ENCODE measurements around the gene TMEM145. TPM values are rescaled to one million over a fixed set of nuclear protein-coding genes. Genes with fewer than 3 reads are reported as not detected.

The TMEM145 gene
- total RNA-seq, 2 experiments from 2014 or later: 1.8 TPM; not detected in 1

- BruUV-seq (replicated peaks): no TSS peak
- H3K4me2 ChIP-seq (ENCODE audit: low read length): peak within 1 kb of the TSS; percentile 94
- H3K9me2 ChIP-seq (ENCODE audit: insufficient read depth, low read length): no peaks in the 10 kb centered on the region
- ChIA-PET POLR2A (interaction anchor here (1.0 kb wide), 1 partner anchor 21 kb away, joined by 5 read pairs; no protein-coding TSS in a partner anchor), CTCF (ENCODE audit: unreplicated experiment) (no interaction called here)
- no peaks in the 10 kb centered on the region for H4K20me1 ChIP-seq (ENCODE audit: insufficient read depth, low read length)
- peak; percentile 50 for DNase-seq (ENCODE audit: low spot score)
- intact Hi-C loops (cut with micrococcal nuclease; ENCODE audit: unreplicated experiment): loop anchor here (1.0 kb wide), 1 partner anchor 15 kb away; no protein-coding TSS in a partner anchor
- no peak for TF ChIP-seq EZH2phosphoT487 (IDR thresholded peaks at IDR 0.05; ENCODE audit: borderline replicate concordance, low read depth, low read length)
- H3K27ac ChIP-seq (ENCODE audit: low read depth, low read length, poor library complexity, severe bottlenecking): peak within 1 kb of the TSS; percentile 49
- peaks cover 4% of the 10 kb centered on the region; the same call in 1 of the 2 replicates for H3K79me2 ChIP-seq (ENCODE audit: insufficient read depth, low read depth, low read length)
- no peaks in the 10 kb centered on the region for H3K9me3 ChIP-seq (ENCODE audit: low read length)
- H2AFZ ChIP-seq (ENCODE audit: low read length): peak within 1 kb of the TSS; percentile 79
- peaks cover 5% of the 10 kb centered on the region; the same call in 1 of the 2 replicates for H3K36me3 ChIP-seq (ENCODE audit: insufficient read depth, low read length)
- peak within 1 kb of the TSS; percentile 88 for H3K4me3 ChIP-seq (ENCODE audit: low read depth, low read length, poor library complexity, severe bottlenecking)
- H3K4me1 ChIP-seq (ENCODE audit: insufficient read depth, low read length, poor library complexity, severe bottlenecking): peaks cover 15% of the 10 kb centered on the region
Observed at GRCh38 chr19:42301646-42302203, 11.4 kb upstream of the TMEM145 start, which contains the start of gene PRR19. TSS of gene PRR19 (plus strand) at chr19:42302132. CDS start at chr19:42309585, 7,453 bp downstream.

GRCh38 chr19:42303101-42303464 lies 10.0 kb upstream of the TMEM145 start:
- H3K36me3 ChIP-seq (ENCODE audit: insufficient read depth, low read length): no peaks in the 10 kb centered on the region
- POLR2A ChIA-PET: no interaction called here
- H3K27ac ChIP-seq (ENCODE audit: low read depth, low read length, poor library complexity, severe bottlenecking): peak overlapping the region; percentile 49
- H3K9me2 ChIP-seq (ENCODE audit: insufficient read depth, low read length): no peaks in the 10 kb centered on the region
- CTCF ChIA-PET (ENCODE audit: unreplicated experiment): no interaction called here
- H3K4me2 ChIP-seq (ENCODE audit: low read length): peak overlapping the region; percentile 94
- no peaks in the 10 kb centered on the region for H4K20me1 ChIP-seq (ENCODE audit: insufficient read depth, low read length)
- intact Hi-C loops (cut with micrococcal nuclease; ENCODE audit: unreplicated experiment): no loop called here
- TF ChIP-seq CTCF (conservative IDR thresholded peaks at IDR 0.05; ENCODE audit: low read length) (no peak), EZH2phosphoT487 (IDR thresholded peaks at IDR 0.05; ENCODE audit: borderline replicate concordance, low read depth, low read length) (no peak)
- peaks cover 4% of the 10 kb centered on the region; the same call in 1 of the 2 replicates for H3K79me2 ChIP-seq (ENCODE audit: insufficient read depth, low read depth, low read length)
- H3K4me3 ChIP-seq (ENCODE audit: low read depth, low read length, poor library complexity, severe bottlenecking): peak overlapping the region; percentile 88
- BruUV-seq (replicated peaks): no TSS peak
- H3K4me1 ChIP-seq (ENCODE audit: insufficient read depth, low read length, poor library complexity, severe bottlenecking): peaks cover 15% of the 10 kb centered on the region
- DNase-seq (ENCODE audit: low spot score): no peak
- H2AFZ ChIP-seq (ENCODE audit: low read length): peak overlapping the region; percentile 79; the same call in 1 of the 2 replicates
- H3K9me3 ChIP-seq (ENCODE audit: low read length): no peaks in the 10 kb centered on the region

GRCh38 chr19:42303876-42304275 lies 9.2 kb upstream of the TMEM145 start:
- Histone ChIP-seq H2AFZ (ENCODE audit: low read length) (no peak overlapping the region), H3K36me3 (ENCODE audit: insufficient read depth, low read length) (no peaks in the 10 kb centered on the region), H3K27ac (ENCODE audit: low read depth, low read length, poor library complexity, severe bottlenecking) (no peak overlapping the region), H3K9me2 (ENCODE audit: insufficient read depth, low read length) (no peaks in the 10 kb centered on the region), H3K4me2 (ENCODE audit: low read length) (no peak overlapping the region), H4K20me1 (ENCODE audit: insufficient read depth, low read length) (no peaks in the 10 kb centered on the region), H3K9me3 (ENCODE audit: low read length) (no peaks in the 10 kb centered on the region), H3K4me1 (ENCODE audit: insufficient read depth, low read length, poor library complexity, severe bottlenecking) (peaks cover 15% of the 10 kb centered on the region), H3K4me3 (ENCODE audit: low read depth, low read length, poor library complexity, severe bottlenecking) (no peak overlapping the region), H3K79me2 (ENCODE audit: insufficient read depth, low read depth, low read length) (peaks cover 4% of the 10 kb centered on the region; the same call in 1 of the 2 replicates)
- intact Hi-C loops (cut with micrococcal nuclease; ENCODE audit: unreplicated experiment): no loop called here
- no peak for TF ChIP-seq CTCF (conservative IDR thresholded peaks at IDR 0.05; ENCODE audit: low read length)
- no peak for TF ChIP-seq EZH2phosphoT487 (IDR thresholded peaks at IDR 0.05; ENCODE audit: borderline replicate concordance, low read depth, low read length)
- DNase-seq (ENCODE audit: low spot score): no peak
- ChIA-PET POLR2A (no interaction called here), CTCF (ENCODE audit: unreplicated experiment) (interaction anchor here (0.6 kb wide), 1 partner anchor 179 kb away, joined by 4 read pairs; no protein-coding TSS in a partner anchor)
- no TSS peak for BruUV-seq (replicated peaks)

Data from OCI-LY7 (cell line).